OCI-LY3 (cell line): Measurements from ENCODE around the gene ANTXR2.
A peak's percentile ranks its signal among the peaks of the same experiment; 100 is the strongest.

Experiments
- H2AFZ ChIP-seq: fragments of 200-600, 300-600 bp; shearing (Covaris generic); 2 replicates; pipeline ENCODE4 v1.6.0; 2014; ENCODE audit warnings: antibody characterized with exemption, low read depth, low read length
- H3K27ac ChIP-seq: fragments of 200-600, 300-600 bp; sonication (generic); 2 replicates; pipeline ENCODE4 v1.5.1; 2014; ENCODE audit warnings: mild to moderate bottlenecking, low read length, moderate library complexity, mixed read lengths
- H3K27me3 ChIP-seq: fragments of 200-600, 300-600 bp; sonication (generic); 2 replicates; pipeline ENCODE4 v1.6.1; 2014; ENCODE audit warnings: low read depth, low read length, mixed read lengths
- H3K36me3 ChIP-seq: fragments of 200-600, 300-600 bp; sonication (generic); replicated peaks from 2 replicates; pipeline ENCODE3; 2014; ENCODE audit warnings: low read depth, low read length, mixed read lengths
- H3K4me1 ChIP-seq: fragments of 300-600, 200-600 bp; sonication (generic); 2 replicates; pipeline ENCODE4 v1.6.1; 2014; ENCODE audit warnings: low read length, mixed read lengths
- H3K4me2 ChIP-seq: fragments of 200-600, 300-600 bp; sonication (generic); 2 replicates; pipeline ENCODE4 v1.6.1; 2014; ENCODE audit warnings: low read length, mixed read lengths
- H3K4me3 ChIP-seq: fragments of 300-600, 200-600 bp; sonication (generic); 2 replicates; pipeline ENCODE4 v1.5.1; 2014; ENCODE audit warnings: antibody characterized with exemption, mild to moderate bottlenecking, low read length, moderate library complexity
- H3K79me2 ChIP-seq: fragments of 300-600, 200-600 bp; shearing (Covaris generic); 2 replicates; pipeline ENCODE4 v1.6.1; 2014; ENCODE audit warnings: mild to moderate bottlenecking, low read length, mixed read lengths
- H3K9ac ChIP-seq: fragments of 300-600, 200-600 bp; shearing (Covaris generic); 2 replicates; pipeline ENCODE4 v1.6.0; 2014; ENCODE audit warnings: mild to moderate bottlenecking, low read length, moderate library complexity
- H3K9me3 ChIP-seq: fragments of 200-600, 300-600 bp; shearing (Covaris generic); 2 replicates; pipeline ENCODE4 v1.6.1; 2014; ENCODE audit warnings: low read length, mixed read lengths; ENCODE audit not compliant: insufficient read depth
- H4K20me1 ChIP-seq: fragments of 200-600, 300-600 bp; sonication (generic); 2 replicates; pipeline ENCODE4 v1.6.1; 2016; ENCODE audit warnings: low read length, mixed read lengths; ENCODE audit not compliant: insufficient read depth
- CTCF ChIP-seq: fragments of 200-600, 300-600 bp; sonication (generic); IDR thresholded peaks from 2 replicates; pipeline ENCODE4 v1.5.1; 2014; ENCODE audit warnings: antibody characterized with exemption, low read length, low read depth
- EZH2phosphoT487 ChIP-seq: fragments of 200-600 bp; shearing (Covaris generic); IDR thresholded peaks from 2 replicates; pipeline ENCODE4 v1.6.1; 2018; ENCODE audit warnings: antibody characterized with exemption, mixed run types, low read depth

The ANTXR2 gene

DNA sequence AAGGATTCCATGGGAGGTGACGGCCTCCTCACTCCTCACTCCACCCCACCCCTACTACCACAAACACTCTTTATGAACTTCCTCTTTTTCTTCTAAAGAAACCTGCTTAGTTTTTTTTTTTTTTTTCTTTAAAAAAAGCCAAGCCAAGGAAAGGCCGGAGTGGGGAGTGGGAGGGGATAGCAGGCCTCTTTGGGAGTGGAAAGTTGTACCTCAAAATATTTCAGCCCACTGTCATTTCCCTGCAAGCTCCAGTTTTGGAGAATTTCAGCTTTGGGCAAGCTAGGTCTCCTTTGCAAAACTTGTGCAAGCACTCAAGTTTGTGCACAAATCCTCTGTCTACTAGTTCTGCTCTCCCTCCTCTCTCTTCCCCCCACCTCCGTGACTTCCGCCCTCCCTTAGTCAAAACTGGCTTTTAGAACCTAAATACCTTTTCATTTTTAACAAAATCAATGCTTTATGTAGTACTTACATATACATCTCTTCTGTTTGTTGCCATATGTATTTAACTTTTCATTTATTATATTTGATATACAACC is 512 bp upstream of the ANTXR2 start:
- TF ChIP-seq EZH2phosphoT487: no peak
- Histone ChIP-seq H3K4me3 (peak overlapping the region; percentile 81), H3K9me3 (peaks cover 8% of the 10 kb centered on the region; the same call in 1 of the 2 replicates), H2AFZ (peak overlapping the region; percentile 95; the same call in 1 of the 2 replicates), H3K4me2 (peak overlapping the region; percentile 98), H3K27ac (peak overlapping the region; percentile 88), H4K20me1 (no peaks in the 10 kb centered on the region), H3K79me2 (no peaks in the 10 kb centered on the region), H3K9ac (peak overlapping the region; percentile 90), H3K36me3 (peaks cover 19% of the 10 kb centered on the region), H3K27me3 (peaks cover 3% of the 10 kb centered on the region; the same call in 1 of the 2 replicates), H3K4me1 (peaks cover 70% of the 10 kb centered on the region)

DNA sequence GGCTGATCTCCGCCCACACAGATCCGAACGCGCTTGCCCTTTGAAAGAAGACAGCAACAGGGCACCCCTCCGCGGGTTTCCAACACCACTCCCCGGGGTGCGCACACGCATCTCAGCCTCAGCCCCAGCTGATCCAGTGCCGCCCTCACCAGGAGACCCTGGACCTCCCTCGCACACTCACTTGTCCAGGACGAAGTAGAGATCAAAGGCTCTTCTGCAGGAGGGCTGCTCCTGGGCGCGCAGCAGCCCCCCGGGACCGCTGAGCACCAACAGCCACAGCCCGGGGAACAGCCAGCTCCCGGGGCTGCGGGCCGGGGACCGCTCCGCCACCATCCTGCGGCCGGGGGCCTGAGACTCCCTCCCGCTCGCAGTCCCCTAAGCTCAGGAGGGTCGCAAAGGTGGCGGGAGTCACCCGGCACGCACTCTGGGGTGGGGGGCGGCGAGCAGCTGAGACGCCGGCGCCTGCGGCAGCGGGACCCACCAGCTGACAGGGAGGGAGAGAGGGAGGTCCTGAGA is 743 bp downstream of the ANTXR2 start:
- Histone ChIP-seq H3K36me3 (peaks cover 19% of the 10 kb centered on the region), H3K4me1 (peaks cover 64% of the 10 kb centered on the region), H3K27ac (peak overlapping the region; percentile 88), H3K9ac (peak overlapping the region; percentile 90), H3K4me3 (peak overlapping the region; percentile 81), H2AFZ (peak overlapping the region; percentile 95; the same call in 1 of the 2 replicates), H3K27me3 (peaks cover 3% of the 10 kb centered on the region; the same call in 1 of the 2 replicates), H3K79me2 (no peaks in the 10 kb centered on the region), H4K20me1 (no peaks in the 10 kb centered on the region), H3K9me3 (peaks cover 8% of the 10 kb centered on the region; the same call in 1 of the 2 replicates), H3K4me2 (peak overlapping the region; percentile 98)
- TF ChIP-seq EZH2phosphoT487 (no peak), CTCF (0 out of 2 replicates have a peak, but pooled peaks have one; percentile 8)

- H3K4me2 ChIP-seq: peak overlapping the region; percentile 98
- peaks cover 19% of the 10 kb centered on the region for H3K36me3 ChIP-seq
- peak overlapping the region; percentile 95; the same call in 1 of the 2 replicates for H2AFZ ChIP-seq
- H3K4me3 ChIP-seq: peak overlapping the region; percentile 81
- no peaks in the 10 kb centered on the region for H3K79me2 ChIP-seq
- H3K4me1 ChIP-seq: peaks cover 64% of the 10 kb centered on the region
- H3K9me3 ChIP-seq: peaks cover 8% of the 10 kb centered on the region; the same call in 1 of the 2 replicates
- peak overlapping the region; percentile 90 for H3K9ac ChIP-seq
- no peak for TF ChIP-seq EZH2phosphoT487
- no peak for TF ChIP-seq CTCF
- H4K20me1 ChIP-seq: no peaks in the 10 kb centered on the region
- H3K27me3 ChIP-seq: peaks cover 3% of the 10 kb centered on the region; the same call in 1 of the 2 replicates
- H3K27ac ChIP-seq: peak overlapping the region; percentile 88
These were observed 1.3 kb downstream of the ANTXR2 start for GRCh38 chr4:80071604-80072227.

DNA sequence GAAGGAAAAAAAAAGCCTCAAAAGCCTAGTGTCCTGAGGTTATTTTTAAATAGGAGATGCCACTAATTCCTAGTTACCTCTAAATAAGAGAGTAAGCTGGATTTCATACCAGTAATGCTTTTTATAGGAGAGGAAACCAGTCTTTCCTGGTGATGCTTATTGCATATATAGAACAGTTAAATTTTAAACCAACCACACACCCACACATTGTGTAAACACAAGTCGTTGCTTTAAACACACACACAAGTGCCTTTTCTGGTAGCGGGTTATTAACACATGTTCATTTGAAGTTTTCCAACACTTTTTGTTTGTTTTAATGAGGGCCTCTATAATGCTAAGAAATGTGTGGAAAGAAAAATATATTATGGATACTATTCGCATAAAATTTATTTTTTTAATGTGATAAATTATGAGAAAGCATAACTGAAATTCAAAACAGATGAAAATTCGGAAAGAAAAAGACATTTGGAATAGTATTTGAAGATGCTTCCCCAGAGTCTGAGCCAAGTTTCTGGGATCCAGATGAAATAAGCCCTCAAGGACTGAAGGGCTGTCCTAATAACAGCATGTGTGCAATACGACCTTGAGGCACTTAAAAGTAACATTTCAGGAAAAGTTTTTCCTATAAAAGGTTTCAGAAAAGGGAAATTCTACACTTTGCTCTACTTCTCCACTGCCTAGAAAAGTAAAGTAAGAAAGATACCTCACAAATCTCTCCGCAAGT is 2.0 kb downstream of the ANTXR2 start:
- Histone ChIP-seq H3K9me3 (peaks cover 8% of the 10 kb centered on the region; the same call in 1 of the 2 replicates), H3K4me1 (peaks cover 59% of the 10 kb centered on the region), H3K4me3 (peak overlapping the region; percentile 81), H3K27me3 (peaks cover 3% of the 10 kb centered on the region; the same call in 1 of the 2 replicates), H4K20me1 (no peaks in the 10 kb centered on the region), H3K27ac (peak overlapping the region; percentile 88), H3K79me2 (no peaks in the 10 kb centered on the region), H3K9ac (no peak overlapping the region), H2AFZ (no peak overlapping the region), H3K4me2 (peak overlapping the region; percentile 98), H3K36me3 (peaks cover 19% of the 10 kb centered on the region)
- no peak for TF ChIP-seq CTCF
- TF ChIP-seq EZH2phosphoT487: no peak
